Body of pancreas (tissue), 4 donors: ENCODE data around the gene CAPZA1. TPM values are rescaled to one million over a fixed set of nuclear protein-coding genes. Genes with fewer than 3 reads are reported as not detected.

Experiments used
- ATAC-seq: fragments of 150-250 bp; one replicate; pipeline ENCODE4 v1.9.1; 2016
- DNase-seq, 4 donors: peaks; one replicate each; pipeline ENCODE4 v3.0.0-alpha.2; 2019
- H3K27ac ChIP-seq, 4 donors: fragments of 200-600 bp; sonication (generic); 1 replicate in 3 of 4; 2 replicates in 1 of 4; pipeline versions ENCODE4 v1.5.1 to v1.6.1; 2016 to 2019; ENCODE audit warnings: mild to moderate bottlenecking in 1 of 4, mixed read lengths in 1 of 4, moderate library complexity in 1 of 4
- H3K27me3 ChIP-seq, 2 donors: fragments of 200-600 bp; sonication (generic); one replicate each; pipeline ENCODE4 v1.6.0; 2016; ENCODE audit warnings: mild to moderate bottlenecking in 1 of 2
- H3K36me3 ChIP-seq, 2 donors: fragments of 200-600 bp; sonication (generic); replicated peaks in 1 of 2; 2 replicates each; pipeline ENCODE4 v1.5.1; 2016; ENCODE audit warnings: low read depth in 2 of 2; ENCODE audit not compliant: insufficient read depth in 1 of 2
- H3K4me1 ChIP-seq: fragments of 200-600 bp; sonication (generic); one replicate; pipeline ENCODE4 v1.6.0; 2016
- H3K4me3 ChIP-seq, 2 donors: fragments of 200-600 bp; sonication (generic); 1 replicate in 1 of 2; 2 replicates in 1 of 2; pipeline ENCODE4 v1.5.1; 2016 to 2019
- H3K9me3 ChIP-seq, 3 donors: fragments of 200-600 bp; sonication (generic); 1 replicate in 2 of 3; 2 replicates in 1 of 3; pipeline ENCODE4 v1.5.1; 2016
- CTCF ChIP-seq, 7 experiments: fragments of 450-650 bp in 4 of 7; fragments of 200-600 bp in 3 of 7; sonication (generic) in 3 of 7; IDR thresholded peaks; one replicate each; pipeline ENCODE4 v1.5.1; 2016 to 2019; ENCODE audit warnings: antibody characterized with exemption in 7 of 7
- POLR2A ChIP-seq, 3 donors: fragments of 450-650 bp; IDR thresholded peaks; one replicate each; pipeline ENCODE4 v1.6.1; 2016; ENCODE audit warnings: antibody characterized with exemption in 3 of 3, mild to moderate bottlenecking in 2 of 3
- WGBS, 2 donors: methylation state at CpG; one replicate each; pipeline ENCODE4 v1.1.5; 2017; 5-methylcytosine and 5-hydroxymethylcytosine counted together
- intact Hi-C: fragments of 100-400 bp; cut with DNase I; formaldehyde crosslinking; loops from one replicate; pipeline ENCODE4 v1.15.1; 2023
- total RNA-seq, 2 donors: library from RNA; depleted of rRNA; stranded (reverse); fragments of >200 nt; gene quantifications; one replicate each; pipeline ENCODE4 v1.1.0, GENCODE V29; 2016

The CAPZA1 gene
- total RNA-seq, 2 donors from 2014 or later: 56.0 to 66.9 TPM

GRCh38 chr1:112701227-112702066, 81.8 kb downstream of the CAPZA1 start:
- no peak for TF ChIP-seq CTCF (IDR thresholded peaks at IDR 0.05)
- TF ChIP-seq POLR2A (IDR thresholded peaks at IDR 0.05): no peak
- DNase-seq: peak in 1 of 4 donors; percentile 9
- intact Hi-C loops: no loop called here
- H3K36me3 ChIP-seq: peaks cover 0 to 4% of the 10 kb centered on the region in 2 donors
- 80 to 89% methylated on average over 17 of the region's 17 CpGs for WGBS, 2 donors
- H3K27me3 ChIP-seq: no peaks in the 10 kb centered on the region
- ATAC-seq: no peak
- H3K4me1 ChIP-seq: peaks cover 75% of the 10 kb centered on the region
- H3K27ac ChIP-seq: peak overlapping the region; percentile 37 to 77 (median 75)
- no peak overlapping the region for H3K4me3 ChIP-seq
- no peaks in the 10 kb centered on the region for H3K9me3 ChIP-seq

GRCh38 chr1:112702067-112702395, 82.4 kb downstream of the CAPZA1 start:
- Histone ChIP-seq H3K9me3 (no peaks in the 10 kb centered on the region), H3K27ac (peak overlapping the region in 2 of 4 donors; percentile 5 to 77), H3K36me3 (no peaks in the 10 kb centered on the region), H3K27me3 (no peaks in the 10 kb centered on the region), H3K4me1 (peaks cover 75% of the 10 kb centered on the region), H3K4me3 (no peak overlapping the region)
- 76 to 77% methylated on average over 3 of the region's 3 CpGs for WGBS, 2 donors
- DNase-seq: peak in 1 of 4 donors; percentile 2
- no peak for ATAC-seq
- intact Hi-C loops: no loop called here
- no peak for TF ChIP-seq CTCF (IDR thresholded peaks at IDR 0.05)
- TF ChIP-seq POLR2A (IDR thresholded peaks at IDR 0.05): no peak

GRCh38 chr1:112702420-112703261, 83.0 kb downstream of the CAPZA1 start:
- DNase-seq: peak in 1 of 4 donors; percentile 9
- intact Hi-C loops: no loop called here
- TF ChIP-seq POLR2A (IDR thresholded peaks at IDR 0.05) (no peak), CTCF (IDR thresholded peaks at IDR 0.05) (no peak)

GRCh38 chr1:112703706-112704105, 84.1 kb downstream of the CAPZA1 start:
- H3K9me3 ChIP-seq: no peaks in the 10 kb centered on the region
- no peak overlapping the region for H3K4me3 ChIP-seq
- ATAC-seq: no peak
- TF ChIP-seq POLR2A (IDR thresholded peaks at IDR 0.05) (no peak), CTCF (IDR thresholded peaks at IDR 0.05) (no peak)
- no peaks in the 10 kb centered on the region for H3K27me3 ChIP-seq
- H3K4me1 ChIP-seq: peaks cover 72% of the 10 kb centered on the region
- H3K27ac ChIP-seq: peak overlapping the region in 3 of 4 donors; percentile 24 to 90 (median 89)
- intact Hi-C loops: no loop called here
- 74 to 79% methylated on average over 8 of the region's 8 CpGs for WGBS, 2 donors
- no peak for DNase-seq
- no peaks in the 10 kb centered on the region for H3K36me3 ChIP-seq

More at GRCh38 chr1:112702420-112703261, 83.0 kb downstream of the CAPZA1 start:
- no peaks in the 10 kb centered on the region for H3K9me3 ChIP-seq
- ATAC-seq: no peak
- H3K4me3 ChIP-seq: no peak overlapping the region
- WGBS, 2 donors: 72 to 84% methylated on average over 7 to 11 of the region's 12 CpGs
- peak overlapping the region in 1 of 4 donors; percentile 5 for H3K27ac ChIP-seq
- H3K36me3 ChIP-seq: no peaks in the 10 kb centered on the region
- H3K4me1 ChIP-seq: peaks cover 78% of the 10 kb centered on the region
- no peaks in the 10 kb centered on the region for H3K27me3 ChIP-seq
